ENCODE data around the gene BAIAP2. TPM values are rescaled to one million over a fixed set of nuclear protein-coding genes. Genes with fewer than 3 reads are reported as not detected.

The BAIAP2 gene
- polyA plus RNA-seq, 3 donors, result 8.6 to 17.0 (median 11.2) TPM

DNA sequence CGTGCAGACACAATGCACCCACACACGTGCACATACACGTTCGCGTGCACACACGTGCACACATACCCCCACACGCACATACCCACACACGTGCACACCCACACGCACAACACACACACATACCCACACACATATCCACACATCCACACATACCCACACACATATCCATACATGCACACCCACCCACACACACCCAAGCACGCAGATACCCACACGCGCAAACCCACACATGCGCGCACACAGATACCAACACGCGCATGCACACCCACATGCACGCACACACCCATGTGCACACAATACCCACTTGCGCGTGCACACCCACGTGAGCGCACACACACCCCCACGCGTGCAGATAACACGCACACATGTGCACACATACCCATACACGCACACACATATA, 103.5 kb downstream of the BAIAP2 start:
- Histone ChIP-seq H4K20me1 (ENCODE audit: insufficient read depth, low read length) (peaks cover 85% of the 10 kb centered on the region), H3K27ac (ENCODE audit: low read depth in 1 of 2, low read length in 2 of 2) (no peak overlapping the region), H3K4me2 (replicated peaks; ENCODE audit: extremely low read depth, low read length, poor library complexity, severe bottlenecking) (no peak overlapping the region), H3K4me1 (ENCODE audit: control insufficient read depth in 1 of 2, insufficient read depth in 2 of 2, low read length in 2 of 2) (peaks cover 12 to 22% of the 10 kb centered on the region in 2 donors), H3K9me3 (replicated peaks in 1 of 2; ENCODE audit: control insufficient read depth in 1 of 2, insufficient read depth in 1 of 2, low read length in 2 of 2) (no peaks in the 10 kb centered on the region), H3K36me3 (replicated peaks in 1 of 2; ENCODE audit: control insufficient read depth in 1 of 2, insufficient read depth in 2 of 2, low read length in 2 of 2) (no peaks in the 10 kb centered on the region), H3K79me2 (ENCODE audit: insufficient read depth, low read length) (no peaks in the 10 kb centered on the region), H3K4me3 (replicated peaks in 1 of 3; ENCODE audit: low read depth in 2 of 3, low read length in 3 of 3) (no peak overlapping the region), H3K9ac (ENCODE audit: insufficient read depth, low read length, poor library complexity, severe bottlenecking) (no peak overlapping the region), H3K27me3 (ENCODE audit: control insufficient read depth in 2 of 2, insufficient read depth in 2 of 2, low read length in 2 of 2) (no peaks in the 10 kb centered on the region), H2AFZ (ENCODE audit: insufficient read depth, low read depth, low read length, poor library complexity, severe bottlenecking) (no peak overlapping the region)
- no peak for DNase-seq
- peaks cover 0 to 7% of the 10 kb centered on the region in 2 donors for H3K36me3 Mint-ChIP-seq
- no peak overlapping the region for H3K4me3 Mint-ChIP-seq
- peaks cover 11% of the 10 kb centered on the region for H3K4me1 Mint-ChIP-seq
- intact Hi-C loops (cut with micrococcal nuclease), result no loop called here
- H3K27me3 Mint-ChIP-seq (ENCODE audit: low read depth in 3 of 3), result peaks cover 2 to 4% (median 2%) of the 10 kb centered on the region in 3 donors
- H3K27ac Mint-ChIP-seq, result no peak overlapping the region
- TF ChIP-seq, protein P1, sequence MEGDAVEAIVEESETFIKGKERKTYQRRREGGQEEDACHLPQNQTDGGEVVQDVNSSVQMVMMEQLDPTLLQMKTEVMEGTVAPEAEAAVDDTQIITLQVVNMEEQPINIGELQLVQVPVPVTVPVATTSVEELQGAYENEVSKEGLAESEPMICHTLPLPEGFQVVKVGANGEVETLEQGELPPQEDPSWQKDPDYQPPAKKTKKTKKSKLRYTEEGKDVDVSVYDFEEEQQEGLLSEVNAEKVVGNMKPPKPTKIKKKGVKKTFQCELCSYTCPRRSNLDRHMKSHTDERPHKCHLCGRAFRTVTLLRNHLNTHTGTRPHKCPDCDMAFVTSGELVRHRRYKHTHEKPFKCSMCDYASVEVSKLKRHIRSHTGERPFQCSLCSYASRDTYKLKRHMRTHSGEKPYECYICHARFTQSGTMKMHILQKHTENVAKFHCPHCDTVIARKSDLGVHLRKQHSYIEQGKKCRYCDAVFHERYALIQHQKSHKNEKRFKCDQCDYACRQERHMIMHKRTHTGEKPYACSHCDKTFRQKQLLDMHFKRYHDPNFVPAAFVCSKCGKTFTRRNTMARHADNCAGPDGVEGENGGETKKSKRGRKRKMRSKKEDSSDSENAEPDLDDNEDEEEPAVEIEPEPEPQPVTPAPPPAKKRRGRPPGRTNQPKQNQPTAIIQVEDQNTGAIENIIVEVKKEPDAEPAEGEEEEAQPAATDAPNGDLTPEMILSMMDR (IDR thresholded peaks at IDR 0.05), result no peak
- WGBS (ENCODE audit: insufficient coverage), result 94% methylated on average over 25 of the region's 25 CpGs
- peaks cover 0 to 3% (median 2%) of the 10 kb centered on the region in 7 donors for H3K9me3 Mint-ChIP-seq

DNA sequence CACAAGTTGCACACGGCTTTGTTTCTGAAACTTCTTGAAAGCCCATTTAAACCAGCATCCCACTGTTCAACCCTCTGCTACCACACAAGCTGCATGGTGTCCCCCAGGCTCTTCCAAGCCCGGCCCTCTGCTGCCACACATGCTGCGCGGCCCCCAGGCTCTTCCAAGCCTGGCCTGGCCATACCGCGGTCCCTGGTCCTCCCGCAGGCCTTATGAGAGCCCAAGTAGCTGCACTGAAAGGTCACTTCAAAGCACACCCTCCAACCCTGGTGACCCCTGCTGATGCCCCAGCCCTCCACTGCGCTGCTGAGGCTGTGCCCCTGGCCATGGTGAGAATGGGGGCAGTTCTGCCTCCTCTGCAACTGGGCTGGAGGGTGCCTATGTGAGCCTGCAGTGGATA, 104.5 kb downstream of the BAIAP2 start:
- Mint-ChIP-seq H3K36me3 (peaks cover 3 to 4% of the 10 kb centered on the region in 2 donors), H3K4me1 (peaks cover 11% of the 10 kb centered on the region), H3K27ac (peak overlapping the region in 1 of 7 donors; percentile 25), H3K9me3 (peaks cover 0 to 3% (median 2%) of the 10 kb centered on the region in 7 donors), H3K27me3 (ENCODE audit: low read depth in 3 of 3) (peaks cover 2 to 3% (median 2%) of the 10 kb centered on the region in 3 donors), H3K4me3 (no peak overlapping the region)
- no peak overlapping the region for H3K4me2 ChIP-seq (replicated peaks; ENCODE audit: extremely low read depth, low read length, poor library complexity, severe bottlenecking)
- no peaks in the 10 kb centered on the region for H3K9me3 ChIP-seq (replicated peaks in 1 of 2; ENCODE audit: control insufficient read depth in 1 of 2, insufficient read depth in 1 of 2, low read length in 2 of 2)
- peaks cover 78% of the 10 kb centered on the region for H4K20me1 ChIP-seq (ENCODE audit: insufficient read depth, low read length)
- DNase-seq, result no peak
- H3K79me2 ChIP-seq (ENCODE audit: insufficient read depth, low read length), result no peaks in the 10 kb centered on the region
- H3K27ac ChIP-seq (ENCODE audit: low read depth in 1 of 2, low read length in 2 of 2), result no peak overlapping the region
- H3K36me3 ChIP-seq (replicated peaks in 1 of 2; ENCODE audit: control insufficient read depth in 1 of 2, insufficient read depth in 2 of 2, low read length in 2 of 2), result no peaks in the 10 kb centered on the region
- WGBS (ENCODE audit: insufficient coverage), result 85% methylated on average over 7 of the region's 8 CpGs
- no peak overlapping the region for H3K4me3 ChIP-seq (replicated peaks in 1 of 3; ENCODE audit: low read depth in 2 of 3, low read length in 3 of 3)
- no peak overlapping the region for H3K9ac ChIP-seq (ENCODE audit: insufficient read depth, low read length, poor library complexity, severe bottlenecking)
- no peak overlapping the region for H2AFZ ChIP-seq (ENCODE audit: insufficient read depth, low read depth, low read length, poor library complexity, severe bottlenecking)
- peaks cover 12 to 22% of the 10 kb centered on the region in 2 donors for H3K4me1 ChIP-seq (ENCODE audit: control insufficient read depth in 1 of 2, insufficient read depth in 2 of 2, low read length in 2 of 2)
- TF ChIP-seq, protein P1 (IDR thresholded peaks at IDR 0.05), result no peak
- intact Hi-C loops (cut with micrococcal nuclease), result no loop called here
- no peaks in the 10 kb centered on the region for H3K27me3 ChIP-seq (ENCODE audit: control insufficient read depth in 2 of 2, insufficient read depth in 2 of 2, low read length in 2 of 2)
